ENCODE measurements around the gene TCP11L1.
A peak's percentile ranks its signal among the peaks of the same experiment; 100 is the strongest.

The TCP11L1 gene

GRCh38 chr11:33039274-33040032 lies at the start of gene TCP11L1 (continued):
- TF ChIP-seq ZNF585B (tag by site-specific recombination; IDR thresholded peaks at IDR 0.05) (no peak), ZBTB48 (tag by site-specific recombination; IDR thresholded peaks at IDR 0.05) (peak; percentile 52; the same call in 1 of the 2 replicates), ZBTB20 (tag by site-specific recombination; IDR thresholded peaks at IDR 0.05) (peak; percentile 95), GLIS2 (tag by site-specific recombination; IDR thresholded peaks at IDR 0.05) (peak; percentile 40; the same call in 1 of the 2 replicates), ZNF223 (tag by site-specific recombination; IDR thresholded peaks at IDR 0.05) (no peak), ZNF335 (tag by site-specific recombination; conservative IDR thresholded peaks at IDR 0.05) (peak; percentile 88), ZNF639 (tag by site-specific recombination; IDR thresholded peaks at IDR 0.05) (0 out of 2 replicates have a peak, but pooled peaks have one; percentile 56), KLF16 (tag by site-specific recombination; IDR thresholded peaks at IDR 0.05) (no peak; the same call in 1 of the 2 replicates), PATZ1 (tag by site-specific recombination; IDR thresholded peaks at IDR 0.05) (peak; percentile 30), ZBTB8A (tag by site-specific recombination; IDR thresholded peaks at IDR 0.05) (peak; percentile 88), ZNF843 (tag by site-specific recombination; IDR thresholded peaks at IDR 0.05) (0 out of 2 replicates have a peak, but pooled peaks have one; percentile 21), ZNF211 (tag by site-specific recombination; IDR thresholded peaks at IDR 0.05; ENCODE audit: low read depth) (no peak), WT1 (tag by site-specific recombination; IDR thresholded peaks at IDR 0.05) (peak; percentile 81), ZNF544 (tag by site-specific recombination; IDR thresholded peaks at IDR 0.05) (no peak), ZNF423 (tag by site-specific recombination; IDR thresholded peaks at IDR 0.05) (0 out of 2 replicates have a peak, but pooled peaks have one; percentile 21), ZSCAN5A (tag by site-specific recombination; IDR thresholded peaks at IDR 0.05) (peak; percentile 68; the same call in 1 of the 2 replicates)
- TF ChIP-seq, protein P1, sequence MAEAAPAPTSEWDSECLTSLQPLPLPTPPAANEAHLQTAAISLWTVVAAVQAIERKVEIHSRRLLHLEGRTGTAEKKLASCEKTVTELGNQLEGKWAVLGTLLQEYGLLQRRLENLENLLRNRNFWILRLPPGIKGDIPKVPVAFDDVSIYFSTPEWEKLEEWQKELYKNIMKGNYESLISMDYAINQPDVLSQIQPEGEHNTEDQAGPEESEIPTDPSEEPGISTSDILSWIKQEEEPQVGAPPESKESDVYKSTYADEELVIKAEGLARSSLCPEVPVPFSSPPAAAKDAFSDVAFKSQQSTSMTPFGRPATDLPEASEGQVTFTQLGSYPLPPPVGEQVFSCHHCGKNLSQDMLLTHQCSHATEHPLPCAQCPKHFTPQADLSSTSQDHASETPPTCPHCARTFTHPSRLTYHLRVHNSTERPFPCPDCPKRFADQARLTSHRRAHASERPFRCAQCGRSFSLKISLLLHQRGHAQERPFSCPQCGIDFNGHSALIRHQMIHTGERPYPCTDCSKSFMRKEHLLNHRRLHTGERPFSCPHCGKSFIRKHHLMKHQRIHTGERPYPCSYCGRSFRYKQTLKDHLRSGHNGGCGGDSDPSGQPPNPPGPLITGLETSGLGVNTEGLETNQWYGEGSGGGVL (tag by site-specific recombination; IDR thresholded peaks at IDR 0.05) = peak; percentile 81
- TF ChIP-seq, protein P2, sequence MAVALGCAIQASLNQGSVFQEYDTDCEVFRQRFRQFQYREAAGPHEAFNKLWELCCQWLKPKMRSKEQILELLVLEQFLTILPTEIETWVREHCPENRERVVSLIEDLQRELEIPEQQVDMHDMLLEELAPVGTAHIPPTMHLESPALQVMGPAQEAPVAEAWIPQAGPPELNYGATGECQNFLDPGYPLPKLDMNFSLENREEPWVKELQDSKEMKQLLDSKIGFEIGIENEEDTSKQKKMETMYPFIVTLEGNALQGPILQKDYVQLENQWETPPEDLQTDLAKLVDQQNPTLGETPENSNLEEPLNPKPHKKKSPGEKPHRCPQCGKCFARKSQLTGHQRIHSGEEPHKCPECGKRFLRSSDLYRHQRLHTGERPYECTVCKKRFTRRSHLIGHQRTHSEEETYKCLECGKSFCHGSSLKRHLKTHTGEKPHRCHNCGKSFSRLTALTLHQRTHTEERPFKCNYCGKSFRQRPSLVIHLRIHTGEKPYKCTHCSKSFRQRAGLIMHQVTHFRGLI (tag by site-specific recombination; IDR thresholded peaks at IDR 0.05) = peak; percentile 45; the same call in 1 of the 2 replicates
- TF ChIP-seq, protein P3, sequence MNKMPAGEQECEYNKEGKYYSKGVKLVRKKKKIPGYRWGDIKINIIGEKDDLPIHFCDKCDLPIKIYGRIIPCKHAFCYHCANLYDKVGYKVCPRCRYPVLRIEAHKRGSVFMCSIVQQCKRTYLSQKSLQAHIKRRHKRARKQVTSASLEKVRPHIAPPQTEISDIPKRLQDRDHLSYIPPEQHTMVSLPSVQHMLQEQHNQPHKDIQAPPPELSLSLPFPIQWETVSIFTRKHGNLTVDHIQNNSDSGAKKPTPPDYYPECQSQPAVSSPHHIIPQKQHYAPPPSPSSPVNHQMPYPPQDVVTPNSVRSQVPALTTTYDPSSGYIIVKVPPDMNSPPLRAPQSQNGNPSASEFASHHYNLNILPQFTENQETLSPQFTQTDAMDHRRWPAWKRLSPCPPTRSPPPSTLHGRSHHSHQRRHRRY (tag by site-specific recombination; IDR thresholded peaks at IDR 0.05) = no peak
- TF ChIP-seq, protein P4, sequence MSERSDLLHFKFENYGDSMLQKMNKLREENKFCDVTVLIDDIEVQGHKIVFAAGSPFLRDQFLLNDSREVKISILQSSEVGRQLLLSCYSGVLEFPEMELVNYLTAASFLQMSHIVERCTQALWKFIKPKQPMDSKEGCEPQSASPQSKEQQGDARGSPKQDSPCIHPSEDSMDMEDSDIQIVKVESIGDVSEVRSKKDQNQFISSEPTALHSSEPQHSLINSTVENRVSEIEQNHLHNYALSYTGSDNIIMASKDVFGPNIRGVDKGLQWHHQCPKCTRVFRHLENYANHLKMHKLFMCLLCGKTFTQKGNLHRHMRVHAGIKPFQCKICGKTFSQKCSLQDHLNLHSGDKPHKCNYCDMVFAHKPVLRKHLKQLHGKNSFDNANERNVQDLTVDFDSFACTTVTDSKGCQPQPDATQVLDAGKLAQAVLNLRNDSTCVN (tag by site-specific recombination; optimal IDR thresholded peaks at IDR 0.05) = peak; percentile 96
- TF ChIP-seq, protein P5, sequence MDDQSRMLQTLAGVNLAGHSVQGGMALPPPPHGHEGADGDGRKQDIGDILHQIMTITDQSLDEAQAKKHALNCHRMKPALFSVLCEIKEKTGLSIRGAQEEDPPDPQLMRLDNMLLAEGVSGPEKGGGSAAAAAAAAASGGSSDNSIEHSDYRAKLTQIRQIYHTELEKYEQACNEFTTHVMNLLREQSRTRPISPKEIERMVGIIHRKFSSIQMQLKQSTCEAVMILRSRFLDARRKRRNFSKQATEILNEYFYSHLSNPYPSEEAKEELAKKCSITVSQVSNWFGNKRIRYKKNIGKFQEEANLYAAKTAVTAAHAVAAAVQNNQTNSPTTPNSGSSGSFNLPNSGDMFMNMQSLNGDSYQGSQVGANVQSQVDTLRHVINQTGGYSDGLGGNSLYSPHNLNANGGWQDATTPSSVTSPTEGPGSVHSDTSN (CRISPR knock-in tag; IDR thresholded peaks at IDR 0.05) = peak; percentile 90; the same call in 1 of the 2 replicates
- TF ChIP-seq, protein P6, sequence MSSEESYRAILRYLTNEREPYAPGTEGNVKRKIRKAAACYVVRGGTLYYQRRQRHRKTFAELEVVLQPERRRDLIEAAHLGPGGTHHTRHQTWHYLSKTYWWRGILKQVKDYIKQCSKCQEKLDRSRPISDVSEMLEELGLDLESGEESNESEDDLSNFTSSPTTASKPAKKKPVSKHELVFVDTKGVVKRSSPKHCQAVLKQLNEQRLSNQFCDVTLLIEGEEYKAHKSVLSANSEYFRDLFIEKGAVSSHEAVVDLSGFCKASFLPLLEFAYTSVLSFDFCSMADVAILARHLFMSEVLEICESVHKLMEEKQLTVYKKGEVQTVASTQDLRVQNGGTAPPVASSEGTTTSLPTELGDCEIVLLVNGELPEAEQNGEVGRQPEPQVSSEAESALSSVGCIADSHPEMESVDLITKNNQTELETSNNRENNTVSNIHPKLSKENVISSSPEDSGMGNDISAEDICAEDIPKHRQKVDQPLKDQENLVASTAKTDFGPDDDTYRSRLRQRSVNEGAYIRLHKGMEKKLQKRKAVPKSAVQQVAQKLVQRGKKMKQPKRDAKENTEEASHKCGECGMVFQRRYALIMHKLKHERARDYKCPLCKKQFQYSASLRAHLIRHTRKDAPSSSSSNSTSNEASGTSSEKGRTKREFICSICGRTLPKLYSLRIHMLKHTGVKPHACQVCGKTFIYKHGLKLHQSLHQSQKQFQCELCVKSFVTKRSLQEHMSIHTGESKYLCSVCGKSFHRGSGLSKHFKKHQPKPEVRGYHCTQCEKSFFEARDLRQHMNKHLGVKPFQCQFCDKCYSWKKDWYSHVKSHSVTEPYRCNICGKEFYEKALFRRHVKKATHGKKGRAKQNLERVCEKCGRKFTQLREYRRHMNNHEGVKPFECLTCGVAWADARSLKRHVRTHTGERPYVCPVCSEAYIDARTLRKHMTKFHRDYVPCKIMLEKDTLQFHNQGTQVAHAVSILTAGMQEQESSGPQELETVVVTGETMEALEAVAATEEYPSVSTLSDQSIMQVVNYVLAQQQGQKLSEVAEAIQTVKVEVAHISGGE (tag by site-specific recombination; conservative IDR thresholded peaks at IDR 0.05; ENCODE audit: low read depth) = peak; percentile 49
